H1 (cell line): Measurements from ENCODE around the gene RAET1E.

Source experiments
- EZH2 ChIP-seq: fragments of 200-600 bp; sonication (generic); IDR thresholded peaks from 2 replicates; pipeline ENCODE4 v1.7.1; 2012; ENCODE audit warnings: low read depth, mild to moderate bottlenecking, moderate library complexity, low read length, inconsistent platforms; ENCODE audit not compliant: severe bottlenecking
- FOSL1 ChIP-seq: IDR thresholded peaks from 2 replicates; pipeline ENCODE4 v1.6.1; 2011; ENCODE audit warnings: mild to moderate bottlenecking, low read depth, low read length, moderate library complexity; ENCODE audit not compliant: insufficient read depth
- GTF2F1 ChIP-seq: IDR thresholded peaks from 2 replicates; pipeline ENCODE4 v1.6.1; 2012; ENCODE audit warnings: low read depth, low read length, improper control_type of control experiment, borderline replicate concordance
- POLR2A ChIP-seq, 2 experiments: IDR thresholded peaks; 1 replicate in 1 of 2; 2 replicates in 1 of 2; pipeline ENCODE4 v1.6.1; 2011; ENCODE audit warnings: low read depth in 2 of 2, low read length in 2 of 2, mild to moderate bottlenecking in 2 of 2; ENCODE audit errors: control extremely low read depth in 1 of 2
- RFX5 ChIP-seq: IDR thresholded peaks from 2 replicates; pipeline ENCODE4 v1.6.1; 2011; ENCODE audit warnings: low read depth, low read length, improper control_type of control experiment, borderline replicate concordance
- SIN3A ChIP-seq, 2 experiments: IDR thresholded peaks in 1 of 2; conservative IDR thresholded peaks in 1 of 2; 2 replicates each; pipeline ENCODE4 v1.6.1; 2011 to 2012; ENCODE audit warnings: low read length in 2 of 2, improper control_type of control experiment in 1 of 2, low read depth in 1 of 2, mild to moderate bottlenecking in 1 of 2
- SRF ChIP-seq: IDR thresholded peaks from 2 replicates; pipeline ENCODE4 v1.6.1; 2011; ENCODE audit warnings: mild to moderate bottlenecking, low read depth, low read length, moderate library complexity
- TAF1 ChIP-seq: IDR thresholded peaks from 2 replicates; pipeline ENCODE4 v1.6.1; 2011; ENCODE audit warnings: mild to moderate bottlenecking, low read depth, low read length
- TAF7 ChIP-seq: optimal IDR thresholded peaks from 2 replicates; pipeline ENCODE3; 2011; ENCODE audit warnings: low read depth, mild to moderate bottlenecking, inconsistent platforms, low read length, moderate library complexity, borderline replicate concordance
- YY1 ChIP-seq: IDR thresholded peaks from 2 replicates; pipeline ENCODE4 v1.6.1; 2011; ENCODE audit warnings: low read depth, mild to moderate bottlenecking, low read length
- TF ChIP-seq, protein P1 (sequence below), 3 experiments: IDR thresholded peaks; 1 replicate in 2 of 3; 2 replicates in 1 of 3; pipeline versions ENCODE4 v1.5.1 to v1.6.1; 2011; ENCODE audit warnings: low read length in 3 of 3, mild to moderate bottlenecking in 3 of 3, inconsistent platforms in 2 of 3, low read depth in 1 of 3, moderate library complexity in 1 of 3; ENCODE audit not compliant: insufficient read depth in 1 of 3; ENCODE audit errors: control extremely low read depth in 1 of 3
- TF ChIP-seq, protein P2 (sequence below): IDR thresholded peaks from 2 replicates; pipeline ENCODE4 v1.6.1; 2011; ENCODE audit warnings: low read length, improper control_type of control experiment

DNA sequence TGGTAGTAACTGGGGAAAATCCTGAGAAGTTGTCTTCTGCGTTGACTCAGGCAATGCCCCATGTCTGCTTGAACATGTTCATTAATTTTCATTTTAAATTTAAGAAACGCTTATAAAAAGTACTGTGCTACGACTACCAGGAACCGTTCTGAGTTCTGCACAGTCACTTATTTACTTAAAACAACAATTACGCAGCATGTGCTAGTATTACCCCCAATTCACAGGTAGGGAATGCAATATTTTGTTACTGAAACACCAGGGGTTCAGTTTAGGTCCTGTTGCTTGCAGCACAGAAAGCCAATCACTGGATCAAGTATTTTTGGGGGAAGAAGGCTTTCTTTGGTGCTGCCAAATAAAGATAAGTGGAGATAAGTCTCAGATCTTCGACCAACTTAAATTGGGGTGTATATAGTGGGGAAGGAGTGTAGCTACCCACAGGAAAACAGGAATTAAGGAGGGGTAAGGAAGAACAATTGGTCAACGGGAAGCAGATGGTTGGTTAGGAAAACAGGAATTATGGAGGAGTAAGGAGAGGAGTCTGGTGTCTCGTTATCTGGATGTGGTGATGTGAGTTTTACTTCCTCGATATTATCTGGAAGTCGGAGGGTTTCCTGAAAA, 28.5 kb downstream of the RAET1E start:
- no peak for TF ChIP-seq POLR2A (IDR thresholded peaks at IDR 0.05; ENCODE audit: control extremely low read depth in 1 of 2, low read depth in 2 of 2, low read length in 2 of 2)
- TF ChIP-seq YY1 = no peak
- TF ChIP-seq, protein P1, sequence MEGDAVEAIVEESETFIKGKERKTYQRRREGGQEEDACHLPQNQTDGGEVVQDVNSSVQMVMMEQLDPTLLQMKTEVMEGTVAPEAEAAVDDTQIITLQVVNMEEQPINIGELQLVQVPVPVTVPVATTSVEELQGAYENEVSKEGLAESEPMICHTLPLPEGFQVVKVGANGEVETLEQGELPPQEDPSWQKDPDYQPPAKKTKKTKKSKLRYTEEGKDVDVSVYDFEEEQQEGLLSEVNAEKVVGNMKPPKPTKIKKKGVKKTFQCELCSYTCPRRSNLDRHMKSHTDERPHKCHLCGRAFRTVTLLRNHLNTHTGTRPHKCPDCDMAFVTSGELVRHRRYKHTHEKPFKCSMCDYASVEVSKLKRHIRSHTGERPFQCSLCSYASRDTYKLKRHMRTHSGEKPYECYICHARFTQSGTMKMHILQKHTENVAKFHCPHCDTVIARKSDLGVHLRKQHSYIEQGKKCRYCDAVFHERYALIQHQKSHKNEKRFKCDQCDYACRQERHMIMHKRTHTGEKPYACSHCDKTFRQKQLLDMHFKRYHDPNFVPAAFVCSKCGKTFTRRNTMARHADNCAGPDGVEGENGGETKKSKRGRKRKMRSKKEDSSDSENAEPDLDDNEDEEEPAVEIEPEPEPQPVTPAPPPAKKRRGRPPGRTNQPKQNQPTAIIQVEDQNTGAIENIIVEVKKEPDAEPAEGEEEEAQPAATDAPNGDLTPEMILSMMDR (IDR thresholded peaks at IDR 0.05; ENCODE audit: control extremely low read depth in 1 of 3, insufficient read depth in 1 of 3, low read depth in 1 of 3, low read length in 3 of 3) = no peak
- TF ChIP-seq FOSL1 = no peak
- TF ChIP-seq TAF1 = no peak
- TF ChIP-seq TAF7 = no peak
- no peak for TF ChIP-seq GTF2F1
- TF ChIP-seq EZH2 = no peak
- no peak for TF ChIP-seq SRF
- TF ChIP-seq, protein P2, sequence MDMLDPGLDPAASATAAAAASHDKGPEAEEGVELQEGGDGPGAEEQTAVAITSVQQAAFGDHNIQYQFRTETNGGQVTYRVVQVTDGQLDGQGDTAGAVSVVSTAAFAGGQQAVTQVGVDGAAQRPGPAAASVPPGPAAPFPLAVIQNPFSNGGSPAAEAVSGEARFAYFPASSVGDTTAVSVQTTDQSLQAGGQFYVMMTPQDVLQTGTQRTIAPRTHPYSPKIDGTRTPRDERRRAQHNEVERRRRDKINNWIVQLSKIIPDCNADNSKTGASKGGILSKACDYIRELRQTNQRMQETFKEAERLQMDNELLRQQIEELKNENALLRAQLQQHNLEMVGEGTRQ = no peak
- no peak for TF ChIP-seq SIN3A (conservative IDR thresholded peaks at IDR 0.05 in 1 of 2, IDR thresholded peaks at IDR 0.05 in 1 of 2; ENCODE audit: low read depth in 1 of 2, low read length in 2 of 2)
- no peak for TF ChIP-seq RFX5
